Measurements from ENCODE around the gene MRPS2.
"Not testable (repeated sequence)": the region's sequence is repeated elsewhere in the genome, so short reads cannot be mapped to it uniquely, and the experiment has no call there.

Gene MRPS2

DNA sequence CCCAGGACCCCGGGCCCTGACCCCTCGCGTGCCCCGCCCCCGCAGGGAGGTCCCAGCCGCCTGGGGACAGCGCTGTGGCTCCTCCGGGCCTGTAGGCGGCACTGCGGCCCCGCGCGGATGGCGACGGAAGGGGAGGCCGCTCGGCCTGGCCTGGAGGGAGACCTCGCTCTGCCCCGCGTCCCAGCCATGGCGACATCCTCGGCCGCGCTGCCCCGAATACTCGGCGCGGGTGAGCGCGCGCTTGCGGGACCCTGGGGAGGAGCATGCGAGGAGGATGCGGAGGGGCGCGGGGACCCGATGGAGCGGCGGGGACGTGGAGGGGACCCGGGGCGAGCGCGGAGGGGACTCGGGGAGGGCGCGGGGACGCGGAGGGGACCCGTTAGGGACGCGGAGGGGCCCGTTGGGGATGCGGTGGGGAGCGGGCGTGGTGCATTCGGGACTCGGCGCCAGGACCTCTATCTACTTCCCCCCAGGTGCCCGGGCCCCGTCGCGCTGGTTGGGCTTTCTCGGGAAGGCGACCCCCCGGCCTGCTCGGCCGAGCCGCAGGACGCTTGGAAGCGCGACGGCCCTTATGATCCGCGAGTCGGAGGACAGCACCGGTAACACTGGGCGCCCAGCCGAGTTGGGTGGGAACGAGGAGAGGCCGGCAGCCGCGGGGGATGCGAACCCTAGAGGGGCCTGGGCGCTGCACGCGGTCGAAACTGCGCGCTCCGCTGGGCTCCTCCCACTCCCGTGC is at the start of gene MRPS2:
MRPS2 (plus strand) TSS at position 158 of the 736 bp plus-strand sequence; CDS start at position 187, 29 bp downstream.
- peak; percentile 72 to 76 for DNase-seq (ENCODE audit: low read depth in 1 of 2, low spot score in 1 of 2)

DNA sequence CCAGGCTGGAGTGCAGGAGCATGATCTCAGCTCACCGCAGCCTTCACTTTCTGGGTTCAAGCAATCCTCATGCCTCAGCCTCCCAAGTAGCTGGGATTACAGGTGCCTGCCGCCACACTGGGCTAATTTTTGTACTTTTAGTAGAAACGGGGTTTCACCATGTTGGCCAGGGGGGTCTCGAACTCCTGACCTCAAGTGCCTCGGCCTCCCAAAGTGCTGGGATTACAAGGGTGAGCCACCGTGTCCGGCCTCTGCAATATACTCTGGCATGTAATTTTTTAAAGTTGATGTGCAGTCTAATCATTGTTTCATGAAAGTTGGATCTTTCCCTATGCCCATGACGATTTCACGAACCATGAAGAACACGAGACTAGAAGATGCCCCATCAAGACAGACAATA is 49.5 kb upstream of the MRPS2 start:
- DNase-seq (ENCODE audit: low read depth in 1 of 2, low spot score in 1 of 2): no peak

DNA sequence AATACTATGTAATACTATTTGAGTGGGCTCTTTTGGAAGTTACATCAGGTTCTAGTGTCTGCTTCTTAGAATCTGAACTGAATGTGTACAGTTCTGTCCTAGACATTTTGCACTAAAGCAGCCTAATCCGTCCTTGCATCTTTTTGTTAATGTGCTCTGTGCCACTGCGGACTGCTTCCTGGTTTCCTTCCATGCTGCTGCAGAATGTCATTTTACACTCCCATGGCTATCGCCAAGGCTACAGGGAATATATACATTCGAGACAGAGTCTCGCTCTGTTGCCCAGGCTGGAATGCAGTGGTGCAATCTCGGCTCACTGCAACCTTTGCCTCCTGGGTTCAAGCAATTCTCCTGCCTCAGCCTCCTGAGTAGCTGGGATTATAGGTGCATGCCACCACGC is 48.6 kb upstream of the MRPS2 start:
- DNase-seq (ENCODE audit: low read depth in 1 of 2, low spot score in 1 of 2): not testable (repeated sequence)

DNA sequence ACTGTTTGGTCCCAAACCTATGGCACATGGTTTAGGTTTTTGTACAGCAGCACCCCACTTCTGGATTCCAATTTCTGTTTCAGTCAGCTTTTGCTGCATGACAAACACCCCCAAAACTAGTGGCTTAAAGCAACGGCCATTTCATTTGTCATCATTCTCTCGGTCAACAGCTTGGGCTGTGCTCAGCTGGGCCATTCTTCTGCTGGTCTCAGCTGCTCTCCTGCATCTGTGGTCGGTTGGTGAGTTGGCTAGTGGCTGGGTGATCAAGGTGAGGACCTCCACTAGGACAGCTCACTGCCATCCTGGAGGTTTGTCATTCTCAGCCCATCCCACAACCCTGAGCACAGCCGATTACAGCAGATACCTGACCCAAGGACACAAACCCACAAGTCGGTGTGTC is 45.7 kb upstream of the MRPS2 start:
- DNase-seq (ENCODE audit: low read depth in 1 of 2, low spot score in 1 of 2): no peak

DNA sequence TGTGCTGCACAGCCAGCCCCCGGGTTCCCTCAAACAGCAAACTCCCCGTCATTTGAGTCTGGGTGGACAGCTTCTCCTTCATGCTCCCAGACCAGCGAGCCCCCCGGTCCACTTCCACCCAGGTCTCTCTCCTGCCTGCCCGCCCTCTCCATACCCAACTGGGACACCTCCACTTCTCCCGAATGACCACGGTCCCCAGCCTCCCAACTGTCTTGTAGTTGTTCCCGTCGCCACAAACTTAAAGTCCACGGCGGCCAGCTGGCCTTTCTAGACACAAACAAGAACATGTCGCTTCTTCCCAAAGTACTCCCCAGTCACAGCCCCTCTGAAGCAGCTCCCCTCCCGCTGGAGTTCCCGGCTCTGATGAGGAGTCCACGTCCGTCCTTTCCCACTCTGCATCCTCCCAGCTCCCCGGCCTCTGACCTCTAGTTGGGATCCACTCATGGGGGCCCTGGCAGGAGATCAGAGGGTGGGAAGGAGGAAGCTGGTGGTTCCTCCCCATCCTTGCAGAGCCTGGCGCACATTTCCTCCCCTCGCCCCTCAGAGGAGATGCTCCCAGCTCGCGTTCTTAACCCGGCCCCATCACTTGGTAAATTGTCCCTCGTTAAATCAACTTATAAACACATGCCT is 45.0 kb upstream of the MRPS2 start:
- no peak for DNase-seq (ENCODE audit: low read depth in 1 of 2, low spot score in 1 of 2)

DNA sequence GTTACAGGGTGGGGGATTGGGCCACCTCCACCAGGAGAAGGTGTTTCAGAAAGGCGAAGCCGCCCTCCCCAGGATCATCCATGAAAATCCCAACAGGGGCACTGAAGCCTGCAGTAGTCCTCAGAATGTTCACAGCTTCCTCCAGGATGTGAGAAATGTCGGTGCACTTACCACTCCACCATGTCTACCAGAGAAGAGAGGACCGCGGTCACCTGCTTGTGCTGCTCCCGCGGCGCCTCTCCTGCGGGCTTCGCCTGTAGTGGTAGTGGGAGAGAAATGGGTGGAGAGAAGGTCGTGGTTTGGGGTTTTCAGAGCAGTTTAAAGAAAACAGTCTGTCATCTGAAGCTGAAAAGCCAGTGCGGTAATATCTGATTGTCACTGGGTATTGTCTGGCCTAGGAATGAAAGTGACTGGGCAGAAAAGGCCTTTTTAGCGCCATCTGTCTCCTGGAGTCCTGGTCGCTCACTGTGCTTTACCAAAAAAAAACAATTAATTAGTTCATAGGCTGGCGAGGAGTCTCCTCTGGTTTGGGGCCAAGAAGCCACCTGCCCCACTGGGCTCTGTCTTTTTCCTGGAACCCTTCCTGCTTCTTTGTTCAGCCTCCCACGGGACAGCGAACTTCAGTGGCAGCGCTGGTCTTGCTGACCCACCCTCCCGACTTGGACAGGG is 43.9 kb upstream of the MRPS2 start:
- no peak for DNase-seq (ENCODE audit: low read depth in 1 of 2, low spot score in 1 of 2)

DNA sequence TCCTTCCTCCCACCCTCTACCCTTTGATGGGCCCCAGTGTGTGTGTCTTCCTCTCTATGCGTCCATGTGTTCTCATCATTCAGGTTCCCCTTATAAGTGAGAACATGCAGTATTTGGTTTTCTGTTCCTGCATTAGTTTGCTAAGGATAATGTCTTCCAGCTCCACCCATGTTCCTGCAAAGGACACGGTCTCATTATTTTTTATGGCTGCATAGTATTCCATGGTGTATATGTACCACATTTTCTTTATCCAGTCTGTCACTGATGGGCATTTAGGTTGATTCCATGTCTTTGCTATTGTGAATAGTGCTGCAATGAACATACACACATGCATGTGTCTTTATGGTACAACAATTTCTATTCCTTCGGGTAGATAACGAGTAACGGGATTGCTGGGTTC is 42.0 kb upstream of the MRPS2 start:
- not testable (repeated sequence) for DNase-seq (ENCODE audit: low read depth in 1 of 2, low spot score in 1 of 2)

DNA sequence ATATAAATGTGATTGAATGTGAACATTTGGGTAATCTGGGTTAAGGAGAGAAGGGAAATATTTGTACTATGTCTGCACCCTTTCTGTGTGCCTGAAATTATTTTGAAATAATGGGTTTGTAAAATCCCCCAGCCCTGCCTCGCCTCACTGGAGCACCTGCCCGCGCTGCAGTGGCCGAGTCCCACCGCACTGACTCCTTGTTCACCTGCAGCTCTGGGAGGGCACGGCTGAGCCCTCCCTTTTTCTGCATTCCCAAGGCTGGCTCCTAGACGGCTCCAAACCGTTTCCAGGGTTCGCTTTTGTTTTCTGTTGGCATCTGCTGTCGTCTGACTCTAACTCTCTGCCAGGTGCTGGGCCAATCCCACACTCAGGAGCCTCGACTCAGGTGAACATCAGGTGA is 38.5 kb upstream of the MRPS2 start:
- DNase-seq (ENCODE audit: low read depth in 1 of 2, low spot score in 1 of 2): no peak

DNA sequence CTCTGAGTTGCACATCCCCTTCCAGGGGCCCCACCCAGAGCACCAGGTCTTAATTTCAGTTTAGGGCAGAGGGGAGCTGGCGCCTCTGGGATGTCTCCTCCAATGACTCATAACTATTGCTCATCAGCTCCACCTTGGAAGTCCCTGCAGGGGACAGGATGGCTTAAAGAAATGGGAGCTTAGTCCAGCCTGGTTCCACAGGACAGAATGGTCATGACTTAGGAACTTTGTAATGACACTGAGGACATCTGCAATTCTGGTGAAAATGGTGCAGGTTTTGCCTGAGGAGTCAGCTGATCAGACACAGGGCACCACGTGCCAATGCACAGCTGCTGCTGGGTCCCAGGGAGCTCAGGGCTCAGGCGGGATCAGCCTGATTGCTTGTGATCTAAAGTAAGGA is 37.3 kb upstream of the MRPS2 start:
- no peak for DNase-seq (ENCODE audit: low read depth in 1 of 2, low spot score in 1 of 2)

DNA sequence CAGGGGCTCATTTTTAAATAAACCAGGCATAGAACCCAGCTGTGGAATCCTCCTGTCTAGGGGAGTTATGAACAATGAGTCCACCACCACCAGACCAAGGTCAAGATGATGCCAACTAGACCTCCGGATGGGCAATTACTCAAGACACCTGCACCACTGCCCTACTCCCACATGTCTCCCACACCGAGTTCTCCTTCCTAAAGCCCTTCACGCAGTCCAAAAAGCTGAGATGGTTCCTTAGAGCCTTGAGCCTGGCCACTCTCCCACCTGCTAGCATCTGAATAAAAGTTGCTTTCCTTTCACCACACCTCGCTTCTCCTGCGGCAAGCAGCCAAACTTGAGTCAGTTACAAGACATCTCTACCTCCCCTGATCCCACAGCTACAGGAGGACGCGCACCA is 36.3 kb upstream of the MRPS2 start:
- DNase-seq (ENCODE audit: low read depth in 1 of 2, low spot score in 1 of 2): no peak

DNA sequence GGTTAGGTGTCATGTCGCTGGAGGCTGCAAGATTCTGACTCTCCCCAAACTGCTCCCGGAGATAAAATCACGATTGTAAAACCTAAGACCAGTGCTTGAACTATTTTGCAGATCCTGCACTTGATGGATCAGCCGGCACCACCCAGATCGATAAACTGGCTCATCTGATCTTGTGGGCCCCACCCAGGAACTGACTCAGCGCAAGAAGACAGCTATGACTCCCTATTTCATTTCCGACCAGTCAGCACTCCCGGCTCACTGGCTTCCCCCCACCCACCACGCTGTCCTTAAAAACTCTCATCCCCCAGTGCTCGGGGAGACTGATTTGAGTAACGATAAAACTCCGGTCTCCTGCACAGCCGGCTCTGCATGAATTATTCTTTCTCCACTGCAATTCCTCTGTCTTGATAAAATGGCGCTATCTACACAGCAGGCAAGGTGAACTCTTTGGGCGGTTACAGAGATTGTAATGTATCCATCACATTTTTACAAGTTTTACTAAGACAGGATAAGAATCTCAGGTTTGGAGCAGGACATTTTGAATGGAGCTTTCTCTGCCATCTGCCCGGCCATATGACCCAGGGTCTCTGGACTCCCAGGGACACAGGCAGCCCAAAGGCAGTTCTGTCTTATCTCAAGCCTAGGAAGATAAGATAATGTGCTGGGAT is 31.5 kb upstream of the MRPS2 start:
- DNase-seq (ENCODE audit: low read depth in 1 of 2, low spot score in 1 of 2): peak; percentile 9 to 28

DNA sequence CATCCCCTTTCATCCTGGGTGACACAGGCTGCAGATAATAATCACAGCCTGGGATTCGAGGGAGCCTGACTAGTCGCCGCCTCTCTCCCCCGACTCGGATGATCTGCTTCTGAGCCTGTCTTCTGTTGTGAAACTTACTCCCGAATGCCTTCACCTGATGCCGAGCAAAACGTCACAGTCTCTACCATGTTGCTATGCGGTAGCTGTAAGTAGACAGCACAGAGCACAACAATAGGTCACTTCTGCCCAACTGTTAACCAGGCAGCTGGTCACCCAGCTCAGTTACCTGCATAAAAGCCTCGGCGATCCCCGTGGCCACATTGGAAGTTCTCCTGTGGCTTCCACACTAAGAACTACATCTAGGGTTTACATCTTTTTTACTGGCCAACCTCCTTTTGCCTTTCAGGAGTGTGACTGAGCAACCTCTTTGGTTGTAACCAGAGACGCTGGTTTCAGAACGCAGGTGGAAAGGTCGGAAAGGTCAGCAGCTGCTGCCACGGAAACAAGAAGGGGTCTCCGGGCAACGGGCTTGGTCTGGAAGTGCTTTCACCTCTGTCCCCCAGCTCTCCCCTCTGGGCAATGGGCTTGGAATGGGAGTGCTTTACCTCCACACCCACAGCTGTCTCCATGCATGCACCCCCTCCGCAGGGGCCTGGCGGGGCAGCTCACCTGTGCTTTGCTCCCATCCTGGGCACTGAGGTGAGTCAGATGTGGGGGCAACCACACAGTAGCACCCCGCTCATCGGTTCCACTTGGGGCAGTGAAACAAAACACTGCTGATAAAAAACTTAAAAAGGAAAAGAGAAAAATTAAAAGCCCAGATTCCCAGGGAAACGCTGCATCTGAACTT is 28.5 kb upstream of the MRPS2 start:
- DNase-seq (ENCODE audit: low read depth in 1 of 2, low spot score in 1 of 2): no peak

DNA sequence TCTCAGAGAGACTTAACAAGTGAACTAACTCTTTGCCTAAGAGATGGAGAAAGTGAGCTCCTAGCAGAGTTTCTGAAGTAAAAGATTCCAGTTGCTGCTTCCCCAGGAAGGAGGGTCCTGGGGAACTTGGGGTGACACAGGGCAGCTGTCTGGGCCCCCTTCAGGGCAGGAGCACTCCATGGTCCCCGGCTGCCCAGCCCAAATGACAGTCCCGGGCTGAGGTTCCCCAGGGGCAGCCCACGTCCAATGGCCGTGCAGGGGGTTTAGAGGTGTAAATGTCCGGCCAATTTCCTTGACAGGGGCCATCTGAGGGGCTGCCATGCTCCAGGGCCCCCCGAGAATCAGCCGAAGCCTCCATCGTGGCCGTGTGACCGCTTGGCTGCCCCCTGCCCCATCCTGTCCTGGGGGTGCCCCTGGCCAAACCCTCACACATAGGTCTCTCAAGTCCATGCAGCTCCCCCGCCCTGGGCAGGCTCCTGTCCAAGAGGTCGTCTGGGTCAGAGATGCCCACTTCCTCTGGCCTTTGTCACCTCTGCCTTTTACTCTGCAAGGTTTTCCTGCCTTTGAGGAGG is 26.4 kb upstream of the MRPS2 start:
- DNase-seq (ENCODE audit: low read depth in 1 of 2, low spot score in 1 of 2): no peak

DNA sequence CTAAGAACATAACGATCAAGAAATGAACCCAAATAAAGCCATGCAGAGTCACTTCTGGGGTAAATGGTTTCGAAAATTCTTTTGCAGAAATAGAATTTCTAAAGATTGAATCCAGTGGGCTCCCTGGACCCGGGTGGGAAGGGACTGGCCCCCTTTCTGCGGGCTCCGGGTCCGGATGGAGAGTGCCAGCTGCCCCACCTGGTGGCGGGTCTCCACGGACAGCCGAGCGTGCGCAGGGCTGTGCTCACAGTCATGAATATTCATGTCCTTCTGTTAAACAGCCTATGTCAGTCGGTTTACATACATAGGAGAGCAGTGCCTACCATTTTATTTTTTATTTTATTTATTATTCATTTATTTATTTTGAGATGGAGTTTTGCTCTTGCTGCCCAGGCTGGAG is 25.6 kb upstream of the MRPS2 start:
- no peak for DNase-seq (ENCODE audit: low read depth in 1 of 2, low spot score in 1 of 2)

DNA sequence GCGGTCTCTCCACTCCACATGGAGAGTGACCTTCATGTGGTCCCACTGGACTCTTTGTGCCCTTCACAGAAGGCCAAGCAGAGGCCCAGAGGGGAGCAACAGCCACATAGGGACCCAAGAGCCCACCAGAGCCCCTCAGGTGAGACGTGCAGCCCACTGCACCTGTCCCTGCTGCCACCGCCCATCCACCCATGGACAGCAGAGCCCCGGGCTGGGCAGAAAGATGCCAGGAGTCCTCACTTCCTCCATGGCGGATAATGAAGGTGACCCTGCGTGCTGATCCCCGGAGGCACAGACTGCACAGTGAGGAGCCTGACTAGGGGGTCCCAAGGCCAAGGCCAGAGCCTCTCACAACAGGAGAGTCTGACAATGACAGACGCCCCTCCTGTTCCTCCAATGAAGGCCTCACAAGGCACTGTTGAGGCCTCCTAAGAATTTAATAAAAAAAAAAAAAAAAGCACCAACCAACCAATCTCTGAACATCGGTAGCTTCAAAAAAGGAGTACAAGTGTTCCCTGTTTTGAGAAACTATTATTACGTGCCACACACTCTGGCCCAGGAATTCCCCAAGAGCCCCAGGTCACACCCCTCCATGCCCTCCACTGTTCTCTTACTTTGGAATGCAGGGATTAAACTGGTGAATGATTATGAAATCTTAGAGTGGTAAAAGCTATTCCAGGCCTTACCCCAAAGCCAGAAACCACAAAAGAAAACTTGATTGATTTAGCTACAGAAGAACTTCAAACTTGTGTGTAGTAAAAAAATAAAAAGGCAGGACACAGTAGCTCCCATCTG is 23.7 kb upstream of the MRPS2 start:
- DNase-seq (ENCODE audit: low read depth in 1 of 2, low spot score in 1 of 2): no peak

DNA sequence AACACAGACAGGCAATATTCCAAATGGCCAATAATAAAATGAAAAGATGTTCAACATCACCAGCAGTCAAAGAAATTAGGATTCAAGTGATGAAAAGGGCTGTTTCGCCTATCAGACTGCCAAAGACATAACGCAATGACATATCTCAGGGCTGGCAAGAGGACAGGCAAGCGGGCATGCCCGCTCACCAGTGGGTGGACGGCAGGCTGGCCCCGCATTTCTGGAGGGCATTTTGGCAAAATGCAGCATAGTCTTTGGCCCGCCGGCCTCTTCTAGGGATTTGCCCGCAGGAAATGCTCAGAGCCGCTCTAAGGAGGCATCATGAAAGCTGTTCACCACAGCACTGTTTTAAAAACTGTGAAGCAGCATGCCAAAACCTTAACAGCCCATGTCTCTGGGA is 22.3 kb upstream of the MRPS2 start:
- no peak for DNase-seq (ENCODE audit: low read depth in 1 of 2, low spot score in 1 of 2)

DNA sequence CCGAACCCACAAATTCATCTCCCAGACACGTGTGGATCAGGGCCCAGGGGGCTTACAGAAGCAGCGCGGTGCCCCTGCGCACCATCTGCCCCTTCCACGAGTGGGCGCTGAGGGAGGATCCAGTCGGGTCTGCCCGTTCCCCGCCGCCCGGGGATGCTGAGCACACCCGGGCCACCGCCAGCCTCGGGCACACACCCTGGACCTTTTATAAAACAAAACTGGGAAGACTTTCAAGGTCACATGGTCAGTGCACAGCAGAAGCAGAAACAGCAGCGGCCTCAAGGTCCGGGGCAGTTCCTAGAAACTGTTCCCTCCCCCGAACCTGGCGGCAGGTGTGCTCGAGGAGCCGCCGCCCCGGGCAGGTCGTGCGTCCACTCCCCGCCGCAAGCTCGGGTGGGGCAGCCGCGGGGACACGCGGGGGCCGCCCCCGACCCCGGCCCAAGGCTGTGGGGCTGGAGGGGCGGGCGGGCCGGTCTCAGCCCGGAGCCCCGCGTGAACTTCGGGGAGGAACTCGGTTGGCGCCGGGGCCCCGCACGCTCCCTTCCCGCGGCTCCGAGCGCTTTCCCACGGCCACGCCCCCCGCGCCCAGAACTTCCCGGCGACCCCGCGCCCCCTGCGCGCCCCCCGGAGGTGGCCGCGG is 21.5 kb upstream of the MRPS2 start:
- no peak for DNase-seq (ENCODE audit: low read depth in 1 of 2, low spot score in 1 of 2)

DNA sequence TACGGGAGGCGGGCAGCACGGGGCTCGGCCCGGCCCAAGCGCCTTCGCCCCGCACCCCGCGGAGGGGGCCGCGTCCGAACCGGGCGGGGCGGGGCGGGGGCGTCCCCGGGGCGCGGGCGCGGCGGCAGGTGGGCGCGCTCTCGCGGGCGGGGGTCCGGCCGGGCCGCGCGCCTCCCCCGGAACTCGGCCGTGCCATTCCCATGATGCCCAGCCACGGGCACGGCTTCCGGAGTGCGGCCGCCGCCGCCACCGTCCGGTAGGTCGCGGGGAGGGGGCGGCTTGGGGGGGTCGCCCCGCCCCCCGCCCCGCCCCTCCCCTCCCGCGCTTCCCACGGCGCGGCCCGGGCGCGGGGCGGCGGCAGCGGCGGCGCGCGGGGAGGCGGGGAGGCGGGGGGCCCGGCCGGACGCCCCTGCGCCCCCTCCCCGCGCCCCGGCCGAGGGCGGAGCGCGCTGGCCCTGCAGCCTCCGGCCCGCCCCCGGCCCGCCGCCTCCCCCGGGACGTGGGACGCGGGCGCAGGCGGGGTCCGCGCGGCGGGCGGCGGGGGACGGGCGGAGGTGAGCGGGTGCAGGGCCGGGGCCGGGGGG is 20.9 kb upstream of the MRPS2 start, which contains the start of gene PPP1R26:
PPP1R26 (plus strand) TSS at position 314 of the 584 bp plus-strand sequence. CDS start 4,729 bp downstream, outside the sequence.
- DNase-seq (ENCODE audit: low read depth in 1 of 2, low spot score in 1 of 2): no peak
